Endothelial cell of umbilical vein (primary cell): ENCODE data around the gene RILPL1. TPM values are rescaled to one million over a fixed set of nuclear protein-coding genes. Genes with fewer than 3 reads are reported as not detected.

Experiments
- BruUV-seq: library from RNA; stranded (reverse); fragments of 400-500 nt; replicated peaks from 2 replicates; lab custom pipeline; 2021; lab: Mats Ljungman, UMichigan
- CTCF ChIA-PET: fragments of 300-600, 350-600 bp; sonication (Branson Sonifier 250); formaldehyde crosslinking; loops from one replicate; lab custom pipeline; 2021; ENCODE audit warnings: antibody characterized with exemption, inconsistent platforms; lab: Charles Lee
- POLR2A ChIA-PET: fragments of 300-600, 350-600 bp; sonication (Branson Sonifier 250); formaldehyde crosslinking; loops from one replicate; lab custom pipeline; 2021; ENCODE audit warnings: antibody characterized with exemption, inconsistent platforms; lab: Charles Lee
- DNase-seq: peaks from one replicate; pipeline ENCODE4 v3.0.0-alpha.2; 2011; ENCODE audit warnings: low read depth, low spot score
- FAIRE-seq: peaks from 2 replicates; lab custom pipeline; 2011; peaks lifted over from hg19 to GRCh38; lab: Jason Lieb, UNC
- H2AFZ ChIP-seq: 2 replicates; pipeline ENCODE4 v1.6.0; 2012; ENCODE audit warnings: low read depth, low read length, control low read depth, inconsistent platforms
- H3K27ac ChIP-seq: 2 replicates; pipeline ENCODE4 v1.5.1; 2011; ENCODE audit warnings: low read depth, mild to moderate bottlenecking, control low read depth, low read length, moderate library complexity; ENCODE audit not compliant: insufficient read depth
- H3K27me3 ChIP-seq, 2 experiments: 2 replicates each; pipeline versions ENCODE4 v1.6.0 to v1.6.1; 2011; ENCODE audit warnings: low read length in 2 of 2, mixed read lengths in 1 of 2; ENCODE audit not compliant: control insufficient read depth in 2 of 2, insufficient read depth in 2 of 2
- H3K36me3 ChIP-seq, 2 experiments: 2 replicates in 1 of 2; 3 replicates in 1 of 2; pipeline ENCODE4 v1.5.1; 2011; ENCODE audit warnings: low read length in 2 of 2, mild to moderate bottlenecking in 1 of 2, moderate library complexity in 1 of 2; ENCODE audit not compliant: control insufficient read depth in 2 of 2, insufficient read depth in 2 of 2; ENCODE audit errors: extremely low read depth in 1 of 2
- H3K4me1 ChIP-seq: 3 replicates; pipeline ENCODE4 v1.5.1; 2011; ENCODE audit warnings: mild to moderate bottlenecking, low read length; ENCODE audit not compliant: control insufficient read depth, insufficient read depth; ENCODE audit errors: extremely low read depth
- H3K4me2 ChIP-seq: 2 replicates; pipeline ENCODE4 v1.6.1; 2011; ENCODE audit warnings: low read length, control low read depth, mixed read lengths; ENCODE audit not compliant: insufficient read depth
- H3K4me3 ChIP-seq, 3 experiments: fragments of 200-600 bp in 1 of 3; sonication (generic), shearing (Covaris generic) in 1 of 3; replicated peaks in 1 of 3; 2 replicates each; pipeline ENCODE4 v1.5.1; 2011 to 2016; ENCODE audit warnings: control low read depth in 3 of 3, low read length in 3 of 3, mild to moderate bottlenecking in 2 of 3, inconsistent platforms in 1 of 3, low read depth in 1 of 3, moderate library complexity in 1 of 3; ENCODE audit not compliant: insufficient read depth in 1 of 3
- H3K79me2 ChIP-seq: 2 replicates; pipeline ENCODE4 v1.6.0; 2012; ENCODE audit warnings: low read length, inconsistent platforms; ENCODE audit not compliant: control insufficient read depth, insufficient read depth
- H3K9ac ChIP-seq: replicated peaks from 2 replicates; pipeline ENCODE3; 2011; ENCODE audit warnings: low read length, control low read depth; ENCODE audit not compliant: insufficient read depth; ENCODE audit errors: extremely low read depth
- H3K9me1 ChIP-seq: replicated peaks from 3 replicates; pipeline ENCODE4 v1.6.0; 2011; ENCODE audit warnings: mild to moderate bottlenecking, low read length; ENCODE audit not compliant: control insufficient read depth, insufficient read depth; ENCODE audit errors: extremely low read depth
- H3K9me3 ChIP-seq: replicated peaks from 2 replicates; pipeline ENCODE4 v1.5.1; 2012; ENCODE audit warnings: low read length, inconsistent platforms; ENCODE audit not compliant: control insufficient read depth, insufficient read depth
- H4K20me1 ChIP-seq: replicated peaks from 2 replicates; pipeline ENCODE3; 2011; ENCODE audit warnings: mild to moderate bottlenecking, low read length; ENCODE audit not compliant: control insufficient read depth, insufficient read depth; ENCODE audit errors: extremely low read depth
- EZH2 ChIP-seq: IDR thresholded peaks from 2 replicates; pipeline ENCODE4 v1.6.1; 2012; ENCODE audit warnings: borderline replicate concordance, low read depth, mild to moderate bottlenecking, moderate library complexity, low read length, inconsistent platforms; ENCODE audit not compliant: severe bottlenecking
- FOS ChIP-seq: IDR thresholded peaks from 2 replicates; pipeline ENCODE4 v1.6.1; 2011; ENCODE audit warnings: mild to moderate bottlenecking, low read length, moderate library complexity, borderline replicate concordance; ENCODE audit not compliant: insufficient read depth
- GATA2 ChIP-seq: IDR thresholded peaks from 2 replicates; pipeline ENCODE4 v1.7.0; 2011; ENCODE audit warnings: low read depth, mild to moderate bottlenecking, moderate library complexity, mixed read lengths, low read length; ENCODE audit not compliant: insufficient read length, insufficient read depth
- JUN ChIP-seq: IDR thresholded peaks from 2 replicates; pipeline ENCODE4 v1.6.1; 2011; ENCODE audit warnings: borderline replicate concordance, low read depth; ENCODE audit not compliant: insufficient read length, insufficient read depth
- MYC ChIP-seq: IDR thresholded peaks from one replicate; pipeline ENCODE4 v1.6.1; 2011; ENCODE audit warnings: mild to moderate bottlenecking, low read depth, low read length
- POLR2A ChIP-seq: IDR thresholded peaks from 2 replicates; pipeline ENCODE4 v1.6.1; 2012; ENCODE audit warnings: low read depth, mild to moderate bottlenecking, control low read depth, low read length
- POLR2AphosphoS5 ChIP-seq: IDR thresholded peaks from 2 replicates; pipeline ENCODE4 v1.6.1; 2012; ENCODE audit warnings: low read depth, mild to moderate bottlenecking, control low read depth, low read length, moderate library complexity; ENCODE audit not compliant: insufficient read depth
- dilution Hi-C: fragments of 300-500 bp; cut with MboI; formaldehyde crosslinking; loops from one replicate; pipeline ENCODE4 v1.15.0; 2019; ENCODE audit warnings: low sequenced_read_pairs; ENCODE audit not compliant: extremely low pct_ligation_motif_present
- intact Hi-C: fragments of 100-400 bp; cut with micrococcal nuclease; formaldehyde crosslinking; loops from one replicate; pipeline ENCODE4 v1.10.0; 2022
- polyA plus RNA-seq, 4 experiments: library from polyadenylated mRNA; depleted of rRNA in 3 of 4; stranded (reverse) in 3 of 4; unstranded in 1 of 4; fragments of >200 nt; gene quantifications; 2 replicates each; pipeline versions ENCODE4 v1.2.1 to v1.2.3, GENCODE V29; 2011 to 2012; ENCODE audit warnings: missing spikeins in 1 of 4
- total RNA-seq: library from RNA; stranded (reverse); gene quantifications from 2 replicates; pipeline ENCODE4 v1.2.3, GENCODE V29; 2021
- TF ChIP-seq, protein P1 (sequence below), 2 donors: IDR thresholded peaks; 1 replicate in 1 of 2; 2 replicates in 1 of 2; pipeline ENCODE4 v1.5.1; 2011; ENCODE audit warnings: low read length in 2 of 2, mild to moderate bottlenecking in 2 of 2, moderate library complexity in 2 of 2, control low read depth in 1 of 2, inconsistent platforms in 1 of 2, low read depth in 1 of 2; ENCODE audit not compliant: insufficient read depth in 1 of 2; ENCODE audit errors: extremely low read depth in 1 of 2
- TF ChIP-seq, protein P2 (sequence below): IDR thresholded peaks from 2 replicates; pipeline ENCODE4 v1.6.1; 2011; ENCODE audit not compliant: insufficient read depth, insufficient read length

Gene RILPL1
- total and polyA plus RNA-seq, 2 donors (not counting 3 experiments of a cell fraction or from before 2014, with no cell fraction given): 30.4 to 34.3 TPM

DNA sequence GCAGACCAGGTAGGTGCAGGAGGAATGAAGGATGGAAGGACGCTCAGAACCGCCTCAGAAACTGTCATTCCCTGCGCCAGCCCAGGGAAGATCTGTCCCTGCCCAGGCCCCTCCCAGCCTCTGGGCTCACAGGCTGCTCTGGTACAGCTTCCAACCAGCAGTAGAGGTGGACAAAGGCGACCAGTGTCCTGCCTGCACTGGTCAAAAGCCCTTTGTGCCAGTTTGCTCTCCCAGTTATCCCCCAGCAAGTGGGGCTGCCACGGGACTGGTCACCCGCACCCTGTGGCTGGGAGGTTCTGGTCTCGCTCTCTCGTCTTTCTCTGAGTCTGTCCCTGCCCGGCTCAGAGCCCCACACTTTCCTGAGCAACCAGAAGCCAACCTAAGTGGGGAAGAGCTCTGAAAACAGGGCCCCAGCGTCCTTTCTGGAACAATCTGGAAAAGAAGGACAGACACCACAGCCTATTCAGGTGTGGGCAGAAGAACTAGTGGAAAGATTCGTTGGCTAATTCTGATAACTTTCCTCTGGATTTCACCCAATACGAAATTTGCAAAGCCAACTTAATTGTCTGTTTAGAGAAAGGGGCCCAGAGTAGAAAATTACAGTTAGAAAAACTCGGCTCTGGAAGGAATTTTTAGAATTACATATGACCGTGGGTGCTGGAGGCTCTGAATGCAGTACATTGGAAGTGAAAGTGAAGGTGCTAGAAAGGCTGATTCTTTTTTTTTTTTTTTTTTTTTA, 53.9 kb downstream of the RILPL1 start:
- dilution Hi-C loops: no loop called here
- Histone ChIP-seq H3K27ac (peak overlapping the region; percentile 83), H3K9ac (peak overlapping the region; percentile 26)

More for the DNA sequence above, 53.9 kb downstream of the RILPL1 start:
- H3K27me3 ChIP-seq: no peaks in the 10 kb centered on the region
- H3K4me1 ChIP-seq: peaks cover 24% of the 10 kb centered on the region
- no peak overlapping the region for H3K4me2 ChIP-seq
- intact Hi-C loops: loop anchor here (1.0 to 5.0 kb wide), 3 partner anchors 33 to 53 kb away; partner anchors contain the start of genes RILPL1 and RILPL2
- H3K4me3 ChIP-seq: no peak overlapping the region
- FAIRE-seq (peak; percentile 72), DNase-seq (peak; percentile 27)
- H4K20me1 ChIP-seq: no peaks in the 10 kb centered on the region
- TF ChIP-seq, protein P1, sequence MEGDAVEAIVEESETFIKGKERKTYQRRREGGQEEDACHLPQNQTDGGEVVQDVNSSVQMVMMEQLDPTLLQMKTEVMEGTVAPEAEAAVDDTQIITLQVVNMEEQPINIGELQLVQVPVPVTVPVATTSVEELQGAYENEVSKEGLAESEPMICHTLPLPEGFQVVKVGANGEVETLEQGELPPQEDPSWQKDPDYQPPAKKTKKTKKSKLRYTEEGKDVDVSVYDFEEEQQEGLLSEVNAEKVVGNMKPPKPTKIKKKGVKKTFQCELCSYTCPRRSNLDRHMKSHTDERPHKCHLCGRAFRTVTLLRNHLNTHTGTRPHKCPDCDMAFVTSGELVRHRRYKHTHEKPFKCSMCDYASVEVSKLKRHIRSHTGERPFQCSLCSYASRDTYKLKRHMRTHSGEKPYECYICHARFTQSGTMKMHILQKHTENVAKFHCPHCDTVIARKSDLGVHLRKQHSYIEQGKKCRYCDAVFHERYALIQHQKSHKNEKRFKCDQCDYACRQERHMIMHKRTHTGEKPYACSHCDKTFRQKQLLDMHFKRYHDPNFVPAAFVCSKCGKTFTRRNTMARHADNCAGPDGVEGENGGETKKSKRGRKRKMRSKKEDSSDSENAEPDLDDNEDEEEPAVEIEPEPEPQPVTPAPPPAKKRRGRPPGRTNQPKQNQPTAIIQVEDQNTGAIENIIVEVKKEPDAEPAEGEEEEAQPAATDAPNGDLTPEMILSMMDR (IDR thresholded peaks at IDR 0.05; ENCODE audit: extremely low read depth in 1 of 2, insufficient read depth in 1 of 2, low read depth in 1 of 2, low read length in 2 of 2): no peak
- TF ChIP-seq POLR2A (no peak), POLR2AphosphoS5 (no peak), MYC (no peak), JUN (no peak), FOS (no peak), EZH2 (no peak), GATA2 (no peak)
- TF ChIP-seq, protein P2, sequence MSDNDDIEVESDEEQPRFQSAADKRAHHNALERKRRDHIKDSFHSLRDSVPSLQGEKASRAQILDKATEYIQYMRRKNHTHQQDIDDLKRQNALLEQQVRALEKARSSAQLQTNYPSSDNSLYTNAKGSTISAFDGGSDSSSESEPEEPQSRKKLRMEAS: no peak
- H3K79me2 ChIP-seq: no peaks in the 10 kb centered on the region
- no peak overlapping the region for H2AFZ ChIP-seq
- H3K36me3 ChIP-seq: peaks cover 0 to 9% of the 10 kb centered on the region in 2 experiments
- H3K9me1 ChIP-seq: no peaks in the 10 kb centered on the region
- no peaks in the 10 kb centered on the region for H3K9me3 ChIP-seq
- ChIA-PET POLR2A (interaction anchor here (0.6 kb wide), 1 partner anchor 22 kb away, joined by 4 read pairs; no protein-coding TSS in a partner anchor), CTCF (interaction anchor here (1.2 to 1.9 kb wide), 2 partner anchors 27 to 102 kb away, joined by 3 to 8 read pairs; no protein-coding TSS in a partner anchor)
- BruUV-seq: TSS peak; percentile 44
